Osteocyte (in vitro differentiated cells): ENCODE results near the gene COL19A1. TPM values are rescaled to one million over a fixed set of nuclear protein-coding genes. Genes with fewer than 3 reads are reported as not detected.

ENCODE experiments used
- DNase-seq: peaks from one replicate; pipeline ENCODE4 v3.0.0; 2021; ENCODE audit warnings: mixed read lengths; ENCODE audit not compliant: unreplicated experiment; ENCODE audit errors: extremely low spot score
- H3K27ac Mint-ChIP-seq: one replicate; pipeline ENCODE4 v1.8.0; 2021; ENCODE audit warnings: mild to moderate bottlenecking, mixed read lengths; ENCODE audit not compliant: unreplicated experiment
- H3K27me3 Mint-ChIP-seq: one replicate; pipeline ENCODE4 v1.8.0; 2021; ENCODE audit warnings: mixed read lengths; ENCODE audit not compliant: unreplicated experiment
- H3K36me3 Mint-ChIP-seq: one replicate; pipeline ENCODE4 v1.8.0; 2021; ENCODE audit warnings: mixed read lengths; ENCODE audit not compliant: unreplicated experiment
- H3K4me1 Mint-ChIP-seq: one replicate; pipeline ENCODE4 v1.8.0; 2021; ENCODE audit warnings: mixed read lengths; ENCODE audit not compliant: unreplicated experiment
- H3K4me3 Mint-ChIP-seq: one replicate; pipeline ENCODE4 v1.8.0; 2021; ENCODE audit warnings: mild to moderate bottlenecking, moderate library complexity, mixed read lengths; ENCODE audit not compliant: unreplicated experiment
- H3K9me3 Mint-ChIP-seq: one replicate; pipeline ENCODE4 v1.8.0; 2021; ENCODE audit warnings: mixed read lengths; ENCODE audit not compliant: unreplicated experiment
- CTCF ChIP-seq: fragments of 200-600 bp; sonication (generic); IDR thresholded peaks from 2 replicates; pipeline ENCODE4 v1.5.0; 2021; ENCODE audit warnings: antibody characterized with exemption, mild to moderate bottlenecking, moderate library complexity
- total RNA-seq: library from RNA; stranded (reverse); gene quantifications from 2 replicates; pipeline ENCODE4 v1.2.1, GENCODE V29; 2021

Gene COL19A1
- total RNA-seq, 1 donor from 2014 or later: not detected

- Mint-ChIP-seq H3K4me1 (peaks cover 10% of the 10 kb centered on the region), H3K4me3 (no peak overlapping the region)
- no peak for TF ChIP-seq CTCF
These were observed 110.3 kb downstream of the COL19A1 start for GRCh38 chr6:69976591-69977090.

GRCh38 chr6:69980624-69981023, 114.3 kb downstream of the COL19A1 start:
- H3K4me1 Mint-ChIP-seq: no peaks in the 10 kb centered on the region
- TF ChIP-seq CTCF: no peak
- no peak overlapping the region for H3K27ac Mint-ChIP-seq
- no peaks in the 10 kb centered on the region for H3K9me3 Mint-ChIP-seq
- no peaks in the 10 kb centered on the region for H3K36me3 Mint-ChIP-seq
- no peak for DNase-seq
- no peak overlapping the region for H3K4me3 Mint-ChIP-seq
- peaks cover 6% of the 10 kb centered on the region for H3K27me3 Mint-ChIP-seq

More at GRCh38 chr6:69976591-69977090, 110.3 kb downstream of the COL19A1 start:
- no peaks in the 10 kb centered on the region for H3K36me3 Mint-ChIP-seq
- no peak overlapping the region for H3K27ac Mint-ChIP-seq
- peaks cover 6% of the 10 kb centered on the region for H3K27me3 Mint-ChIP-seq
- no peaks in the 10 kb centered on the region for H3K9me3 Mint-ChIP-seq
- no peak for DNase-seq

- no peaks in the 10 kb centered on the region for H3K9me3 Mint-ChIP-seq
- H3K4me3 Mint-ChIP-seq: no peak overlapping the region
- peaks cover 6% of the 10 kb centered on the region for H3K27me3 Mint-ChIP-seq
- no peaks in the 10 kb centered on the region for H3K4me1 Mint-ChIP-seq
- no peak overlapping the region for H3K27ac Mint-ChIP-seq
- no peak for TF ChIP-seq CTCF
- DNase-seq: no peak
- no peaks in the 10 kb centered on the region for H3K36me3 Mint-ChIP-seq
These were observed 118.2 kb downstream of the COL19A1 start for GRCh38 chr6:69984506-69984905.

GRCh38 chr6:69985180-69985579, 118.8 kb downstream of the COL19A1 start:
- no peaks in the 10 kb centered on the region for H3K4me1 Mint-ChIP-seq
- DNase-seq: no peak
- no peaks in the 10 kb centered on the region for H3K9me3 Mint-ChIP-seq
- TF ChIP-seq CTCF: no peak
- H3K27me3 Mint-ChIP-seq: peaks cover 6% of the 10 kb centered on the region
- no peak overlapping the region for H3K27ac Mint-ChIP-seq
- no peak overlapping the region for H3K4me3 Mint-ChIP-seq
- no peaks in the 10 kb centered on the region for H3K36me3 Mint-ChIP-seq

GRCh38 chr6:69987550-69987949, 121.2 kb downstream of the COL19A1 start:
- H3K9me3 Mint-ChIP-seq: no peaks in the 10 kb centered on the region
- TF ChIP-seq CTCF: no peak
- no peak for DNase-seq
- H3K4me1 Mint-ChIP-seq: no peaks in the 10 kb centered on the region
- H3K27me3 Mint-ChIP-seq: peaks cover 7% of the 10 kb centered on the region
- no peak overlapping the region for H3K27ac Mint-ChIP-seq
- H3K36me3 Mint-ChIP-seq: no peaks in the 10 kb centered on the region
- H3K4me3 Mint-ChIP-seq: no peak overlapping the region
